Spleen (tissue), 7 donors: ENCODE measurements around the gene TSC22D1.

Experiments used
- POLR2AphosphoS5 ChIP-seq, 3 donors: sonication (generic); formaldehyde crosslinking; IDR thresholded peaks; one replicate each; pipeline ENCODE4 v1.5.1; 2017; ENCODE audit warnings: antibody characterized with exemption in 3 of 3
- TF ChIP-seq, protein P1 (sequence below), 11 experiments: fragments of 200-600 bp in 7 of 11; fragments of 450-650 bp in 4 of 11; sonication (generic) in 4 of 11; IDR thresholded peaks in 8 of 11; conservative IDR thresholded peaks in 3 of 11; 1 replicate in 7 of 11; 2 replicates in 4 of 11; pipeline versions ENCODE4 v1.4.0 to v1.8.0; 2016 to 2021; ENCODE audit warnings: antibody characterized with exemption in 11 of 11, inconsistent platforms in 4 of 11, mild to moderate bottlenecking in 1 of 11
- donor health status: DM: no; HTN: no; CAD: no; lungs with moderate emphysema.
- donor health status: DM: no; HTN: no; CAD: no.
- donor health status: DM: no; HTN: no; CAD: no.

DNA sequence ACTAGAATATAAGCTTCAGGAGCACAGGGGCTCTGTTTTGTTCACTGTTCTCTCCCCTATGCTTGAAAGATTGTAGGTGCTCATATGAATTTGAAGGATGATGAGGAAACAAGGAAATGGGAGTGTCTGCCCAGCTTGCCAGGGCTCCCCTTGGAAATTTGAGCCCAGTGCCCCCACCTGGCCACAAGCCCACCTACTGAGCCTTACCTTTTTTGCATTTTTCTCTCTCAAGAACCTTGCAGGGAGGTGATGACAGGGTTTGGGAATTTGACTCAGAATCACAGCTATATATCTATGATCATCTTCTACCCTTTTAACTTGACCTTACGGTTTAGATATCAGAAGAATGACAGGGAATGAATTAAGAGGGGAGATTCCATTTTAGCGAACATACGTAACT, 168.8 kb downstream of the TSC22D1 start:
- TF ChIP-seq POLR2AphosphoS5 (IDR thresholded peaks at IDR 0.05) = no peak
- TF ChIP-seq, protein P1, sequence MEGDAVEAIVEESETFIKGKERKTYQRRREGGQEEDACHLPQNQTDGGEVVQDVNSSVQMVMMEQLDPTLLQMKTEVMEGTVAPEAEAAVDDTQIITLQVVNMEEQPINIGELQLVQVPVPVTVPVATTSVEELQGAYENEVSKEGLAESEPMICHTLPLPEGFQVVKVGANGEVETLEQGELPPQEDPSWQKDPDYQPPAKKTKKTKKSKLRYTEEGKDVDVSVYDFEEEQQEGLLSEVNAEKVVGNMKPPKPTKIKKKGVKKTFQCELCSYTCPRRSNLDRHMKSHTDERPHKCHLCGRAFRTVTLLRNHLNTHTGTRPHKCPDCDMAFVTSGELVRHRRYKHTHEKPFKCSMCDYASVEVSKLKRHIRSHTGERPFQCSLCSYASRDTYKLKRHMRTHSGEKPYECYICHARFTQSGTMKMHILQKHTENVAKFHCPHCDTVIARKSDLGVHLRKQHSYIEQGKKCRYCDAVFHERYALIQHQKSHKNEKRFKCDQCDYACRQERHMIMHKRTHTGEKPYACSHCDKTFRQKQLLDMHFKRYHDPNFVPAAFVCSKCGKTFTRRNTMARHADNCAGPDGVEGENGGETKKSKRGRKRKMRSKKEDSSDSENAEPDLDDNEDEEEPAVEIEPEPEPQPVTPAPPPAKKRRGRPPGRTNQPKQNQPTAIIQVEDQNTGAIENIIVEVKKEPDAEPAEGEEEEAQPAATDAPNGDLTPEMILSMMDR (IDR thresholded peaks at IDR 0.05 in 8 of 11, conservative IDR thresholded peaks at IDR 0.05 in 3 of 11) = no peak
